ENCODE measurements around the gene KCNJ10. TPM values are rescaled to one million over a fixed set of nuclear protein-coding genes. Genes with fewer than 3 reads are reported as not detected.

Gene KCNJ10
- total RNA-seq, 1 donor from 2014 or later, result not detected

GRCh38 chr1:159989581-159989980 is 80.4 kb downstream of the KCNJ10 start:
- ATAC-seq, result no peak
- H3K27ac ChIP-seq, result no peak overlapping the region

GRCh38 chr1:159988006-159988405 is 82.0 kb downstream of the KCNJ10 start:
- H3K27me3 ChIP-seq, result peaks cover 8% of the 10 kb centered on the region
- DNase-seq (no peak), ATAC-seq (no peak)
- H3K9me3 ChIP-seq, result no peaks in the 10 kb centered on the region
- no peak for TF ChIP-seq CTCF (IDR thresholded peaks at IDR 0.05)
- no peaks in the 10 kb centered on the region for H3K36me3 ChIP-seq
- intact Hi-C loops (cut with DNase I), result no loop called here
- no peak overlapping the region for H3K4me3 ChIP-seq
- H3K27ac ChIP-seq, result no peak overlapping the region
- H3K4me1 ChIP-seq, result peaks cover 10% of the 10 kb centered on the region

More at GRCh38 chr1:159989581-159989980, 80.4 kb downstream of the KCNJ10 start:
- H3K9me3 ChIP-seq, result no peaks in the 10 kb centered on the region
- H3K36me3 ChIP-seq, result no peaks in the 10 kb centered on the region
- H3K27me3 ChIP-seq, result peaks cover 8% of the 10 kb centered on the region
- peaks cover 10% of the 10 kb centered on the region for H3K4me1 ChIP-seq
- no peak overlapping the region for H3K4me3 ChIP-seq
- intact Hi-C loops (cut with DNase I), result no loop called here
- no peak for DNase-seq
- no peak for TF ChIP-seq CTCF (IDR thresholded peaks at IDR 0.05)

GRCh38 chr1:159987186-159987585 is 82.8 kb downstream of the KCNJ10 start:
- ATAC-seq (no peak), DNase-seq (no peak)
- H3K27me3 ChIP-seq, result peaks cover 8% of the 10 kb centered on the region
- no peaks in the 10 kb centered on the region for H3K9me3 ChIP-seq
- intact Hi-C loops (cut with DNase I), result no loop called here
- H3K4me1 ChIP-seq, result peaks cover 10% of the 10 kb centered on the region
- no peaks in the 10 kb centered on the region for H3K36me3 ChIP-seq
- no peak for TF ChIP-seq CTCF (IDR thresholded peaks at IDR 0.05)
- H3K27ac ChIP-seq, result no peak overlapping the region
- H3K4me3 ChIP-seq, result no peak overlapping the region

- Histone ChIP-seq H3K27ac (no peak overlapping the region), H3K4me1 (peaks cover 4% of the 10 kb centered on the region), H3K36me3 (no peaks in the 10 kb centered on the region), H3K4me3 (no peak overlapping the region), H3K27me3 (peaks cover 8% of the 10 kb centered on the region), H3K9me3 (no peaks in the 10 kb centered on the region)
- intact Hi-C loops (cut with DNase I), result no loop called here
- ATAC-seq, result no peak
- DNase-seq, result no peak
- TF ChIP-seq CTCF (IDR thresholded peaks at IDR 0.05), result no peak
Measured at GRCh38 chr1:159986531-159986930, 83.4 kb downstream of the KCNJ10 start.

- H3K27me3 ChIP-seq, result peaks cover 8% of the 10 kb centered on the region
- TF ChIP-seq CTCF (IDR thresholded peaks at IDR 0.05), result no peak
- ATAC-seq (no peak), DNase-seq (no peak)
- H3K4me3 ChIP-seq, result no peak overlapping the region
- intact Hi-C loops (cut with DNase I), result no loop called here
- no peaks in the 10 kb centered on the region for H3K9me3 ChIP-seq
- no peaks in the 10 kb centered on the region for H3K36me3 ChIP-seq
- H3K27ac ChIP-seq, result no peak overlapping the region
- H3K4me1 ChIP-seq, result no peaks in the 10 kb centered on the region
Measured at GRCh38 chr1:159986093-159986492, 83.9 kb downstream of the KCNJ10 start.

- peaks cover 8% of the 10 kb centered on the region for H3K27me3 ChIP-seq
- no peak overlapping the region for H3K27ac ChIP-seq
- DNase-seq, result no peak
- no peaks in the 10 kb centered on the region for H3K9me3 ChIP-seq
- TF ChIP-seq CTCF (IDR thresholded peaks at IDR 0.05), result no peak
- no peaks in the 10 kb centered on the region for H3K36me3 ChIP-seq
- intact Hi-C loops (cut with DNase I), result no loop called here
- H3K4me3 ChIP-seq, result no peak overlapping the region
- ATAC-seq, result no peak
- H3K4me1 ChIP-seq, result no peaks in the 10 kb centered on the region
Measured at GRCh38 chr1:159985473-159985872, 84.5 kb downstream of the KCNJ10 start.
